Keratinocyte (primary cell): Measurements from ENCODE around the gene FASTKD2. TPM values are rescaled to one million over a fixed set of nuclear protein-coding genes. Genes with fewer than 3 reads are reported as not detected.

ENCODE experiments used
- DNase-seq: peaks from one replicate; pipeline ENCODE4 v3.0.0-alpha.2; 2011; ENCODE audit warnings: low read depth, missing footprints, low spot score
- FAIRE-seq: peaks from 2 replicates; lab custom pipeline; 2011; peaks lifted over from hg19 to GRCh38; lab: Jason Lieb, UNC
- H2AFZ ChIP-seq: 2 replicates; pipeline ENCODE4 v1.6.0; 2012; ENCODE audit warnings: low read length, control low read depth, inconsistent platforms; ENCODE audit not compliant: control insufficient read depth
- H3K27ac ChIP-seq: 2 replicates; pipeline ENCODE4 v1.5.1; 2011; ENCODE audit warnings: low read length; ENCODE audit not compliant: control insufficient read depth, insufficient read depth
- H3K27me3 ChIP-seq: 3 replicates; pipeline ENCODE4 v1.6.0; 2011; ENCODE audit warnings: low read length; ENCODE audit not compliant: control insufficient read depth, insufficient read depth; ENCODE audit errors: extremely low read depth
- H3K36me3 ChIP-seq, 2 experiments: 2 replicates in 1 of 2; 3 replicates in 1 of 2; pipeline ENCODE4 v1.5.1; 2011; ENCODE audit warnings: low read length in 2 of 2, mild to moderate bottlenecking in 1 of 2; ENCODE audit not compliant: control insufficient read depth in 2 of 2, insufficient read depth in 2 of 2; ENCODE audit errors: extremely low read depth in 1 of 2
- H3K4me1 ChIP-seq: 3 replicates; pipeline ENCODE4 v1.5.1; 2011; ENCODE audit warnings: low read length; ENCODE audit not compliant: control insufficient read depth, insufficient read depth; ENCODE audit errors: extremely low read depth
- H3K4me2 ChIP-seq: 3 replicates; pipeline ENCODE4 v1.6.0; 2011; ENCODE audit warnings: low read depth, low read length; ENCODE audit not compliant: control insufficient read depth, insufficient read depth; ENCODE audit errors: extremely low read depth
- H3K4me3 ChIP-seq, 3 experiments: fragments of 200-600 bp in 1 of 3; sonication (generic) in 1 of 3; 2 replicates in 2 of 3; 3 replicates in 1 of 3; pipeline ENCODE4 v1.5.1; 2011 to 2016; ENCODE audit warnings: low read length in 3 of 3, mild to moderate bottlenecking in 3 of 3, control low read depth in 2 of 3, inconsistent platforms in 1 of 3, low read depth in 1 of 3, mixed read lengths in 1 of 3, mixed run types in 1 of 3, moderate library complexity in 1 of 3; ENCODE audit not compliant: control insufficient read depth in 2 of 3, insufficient read depth in 2 of 3; ENCODE audit errors: extremely low read depth in 1 of 3
- H3K79me2 ChIP-seq: 2 replicates; pipeline ENCODE4 v1.6.0; 2012; ENCODE audit warnings: low read length; ENCODE audit not compliant: control insufficient read depth, insufficient read depth
- H3K9ac ChIP-seq: 3 replicates; pipeline ENCODE4 v1.6.0; 2011; ENCODE audit warnings: low read length; ENCODE audit not compliant: control insufficient read depth, insufficient read depth; ENCODE audit errors: extremely low read depth
- H3K9me1 ChIP-seq: 3 replicates; pipeline ENCODE4 v1.6.0; 2011; ENCODE audit warnings: low read length; ENCODE audit not compliant: control insufficient read depth, insufficient read depth; ENCODE audit errors: extremely low read depth
- H3K9me3 ChIP-seq: 2 replicates; pipeline ENCODE4 v1.5.1; 2012; ENCODE audit warnings: low read depth, low read length; ENCODE audit not compliant: control insufficient read depth
- H4K20me1 ChIP-seq: 3 replicates; pipeline ENCODE4 v1.6.0; 2011; ENCODE audit warnings: low read length; ENCODE audit not compliant: control insufficient read depth, insufficient read depth; ENCODE audit errors: extremely low read depth
- CTCF ChIP-seq, 3 experiments: IDR thresholded peaks in 1 of 3; conservative IDR thresholded peaks in 1 of 3; optimal IDR thresholded peaks in 1 of 3; 2 replicates in 2 of 3; 3 replicates in 1 of 3; pipeline versions ENCODE3 to v1.5.1; 2011; ENCODE audit warnings: low read length in 3 of 3, mild to moderate bottlenecking in 3 of 3, moderate library complexity in 2 of 3, control low read depth in 1 of 3, inconsistent platforms in 1 of 3; ENCODE audit not compliant: insufficient read depth in 2 of 3; ENCODE audit errors: extremely low read depth in 1 of 3
- EZH2 ChIP-seq: IDR thresholded peaks from one replicate; pipeline ENCODE4 v1.6.1; 2012; ENCODE audit warnings: inconsistent platforms, mild to moderate bottlenecking, low read length, moderate library complexity
- dilution Hi-C: fragments of 300-500 bp; cut with MboI; formaldehyde crosslinking; loops from one replicate; pipeline ENCODE4 v1.7.0; 2020; ENCODE audit warnings: low sequenced_read_pairs; ENCODE audit not compliant: extremely low pct_ligation_motif_present
- polyA plus RNA-seq, 5 experiments: library from polyadenylated mRNA; depleted of rRNA in 3 of 5; stranded (reverse) in 3 of 5; stranded (forward) in 1 of 5; unstranded in 1 of 5; fragments of >200 nt; gene quantifications; 1 replicate in 1 of 5; 2 replicates in 3 of 5; 3 replicates in 1 of 5; pipeline versions ENCODE4 v1.2.1 to v1.2.3, GENCODE V29; 2011 to 2012; ENCODE audit warnings: missing spikeins in 2 of 5, low read depth in 1 of 5, low replicate concordance in 1 of 5

The FASTKD2 gene
- polyA plus RNA-seq, 1 donor (not counting 4 experiments of a cell fraction or from before 2014, with no cell fraction given) = 51.1 TPM

- TF ChIP-seq CTCF (optimal IDR thresholded peaks at IDR 0.05 in 1 of 3, IDR thresholded peaks at IDR 0.05 in 1 of 3, conservative IDR thresholded peaks at IDR 0.05 in 1 of 3; ENCODE audit: extremely low read depth in 1 of 3, insufficient read depth in 2 of 3, low read length in 3 of 3) = no peak
- TF ChIP-seq EZH2 = no peak
- Histone ChIP-seq H3K36me3 (peaks cover 21 to 26% of the 10 kb centered on the region in 2 experiments), H2AFZ (no peak overlapping the region), H3K27ac (no peak overlapping the region), H3K4me3 (no peak overlapping the region), H3K27me3 (no peaks in the 10 kb centered on the region), H4K20me1 (peaks cover 3% of the 10 kb centered on the region), H3K9me1 (no peaks in the 10 kb centered on the region), H3K79me2 (peaks cover 7% of the 10 kb centered on the region), H3K9ac (no peak overlapping the region), H3K9me3 (no peaks in the 10 kb centered on the region), H3K4me2 (no peak overlapping the region), H3K4me1 (no peaks in the 10 kb centered on the region)
- FAIRE-seq (no peak), DNase-seq (no peak)
- dilution Hi-C loops = no loop called here
Observed at GRCh38 chr2:206784559-206785353, 19.4 kb downstream of the FASTKD2 start.

- Histone ChIP-seq H3K4me1 (no peaks in the 10 kb centered on the region), H4K20me1 (no peaks in the 10 kb centered on the region), H3K9me3 (no peaks in the 10 kb centered on the region), H3K79me2 (no peaks in the 10 kb centered on the region), H3K27me3 (no peaks in the 10 kb centered on the region), H3K36me3 (peaks cover 17 to 27% of the 10 kb centered on the region in 2 experiments), H3K9ac (no peak overlapping the region), H3K4me2 (no peak overlapping the region), H2AFZ (no peak overlapping the region), H3K4me3 (no peak overlapping the region), H3K27ac (no peak overlapping the region), H3K9me1 (no peaks in the 10 kb centered on the region)
- TF ChIP-seq EZH2 = no peak
- no peak for TF ChIP-seq CTCF (optimal IDR thresholded peaks at IDR 0.05 in 1 of 3, IDR thresholded peaks at IDR 0.05 in 1 of 3, conservative IDR thresholded peaks at IDR 0.05 in 1 of 3; ENCODE audit: extremely low read depth in 1 of 3, insufficient read depth in 2 of 3, low read length in 3 of 3)
- DNase-seq = no peak
- dilution Hi-C loops = no loop called here
- no peak for FAIRE-seq
Observed at GRCh38 chr2:206790311-206790935, 25.0 kb downstream of the FASTKD2 start.
